ENCODE measurements around the gene FNIP1. TPM values are rescaled to one million over a fixed set of nuclear protein-coding genes. Genes with fewer than 3 reads are reported as not detected.
"Not testable (repeated sequence)": the region's sequence is repeated elsewhere in the genome, so short reads cannot be mapped to it uniquely, and the experiment has no call there.

FNIP1 gene
- total RNA-seq, 1 donor from 2014 or later: 18.8 TPM

- no peak overlapping the region for H3K27ac Mint-ChIP-seq
- no peak overlapping the region for H3K4me3 Mint-ChIP-seq
- H3K27me3 Mint-ChIP-seq (ENCODE audit: insufficient read depth): no peaks in the 10 kb centered on the region
- H3K4me1 Mint-ChIP-seq (ENCODE audit: low read depth): no peaks in the 10 kb centered on the region
- no peak for DNase-seq (ENCODE audit: low spot score)
- peaks cover 53% of the 10 kb centered on the region for H3K36me3 Mint-ChIP-seq (ENCODE audit: low read depth)
- intact Hi-C loops (cut with micrococcal nuclease): no loop called here
- peaks cover 7% of the 10 kb centered on the region for H3K9me3 Mint-ChIP-seq
Measured at GRCh38 chr5:131693894-131694293, 102.9 kb downstream of the FNIP1 start.

GRCh38 chr5:131685516-131686171 is 111.2 kb downstream of the FNIP1 start:
- Mint-ChIP-seq H3K27me3 (ENCODE audit: insufficient read depth) (no peaks in the 10 kb centered on the region), H3K27ac (no peak overlapping the region), H3K4me3 (no peak overlapping the region), H3K9me3 (peaks cover 4% of the 10 kb centered on the region), H3K4me1 (ENCODE audit: low read depth) (no peaks in the 10 kb centered on the region), H3K36me3 (ENCODE audit: low read depth) (peaks cover 25% of the 10 kb centered on the region)
- intact Hi-C loops (cut with micrococcal nuclease): no loop called here
- no peak for DNase-seq (ENCODE audit: low spot score)

- Mint-ChIP-seq H3K4me1 (ENCODE audit: low read depth) (peaks cover 6% of the 10 kb centered on the region), H3K9me3 (no peaks in the 10 kb centered on the region), H3K27me3 (ENCODE audit: insufficient read depth) (no peaks in the 10 kb centered on the region), H3K4me3 (no peak overlapping the region), H3K36me3 (ENCODE audit: low read depth) (peaks cover 27% of the 10 kb centered on the region), H3K27ac (no peak overlapping the region)
- intact Hi-C loops (cut with micrococcal nuclease): no loop called here
- DNase-seq (ENCODE audit: low spot score): no peak
Measured at GRCh38 chr5:131684595-131684994, 112.2 kb downstream of the FNIP1 start.

- DNase-seq (ENCODE audit: low spot score): no peak
- no peak overlapping the region for H3K27ac Mint-ChIP-seq
- H3K9me3 Mint-ChIP-seq: no peaks in the 10 kb centered on the region
- intact Hi-C loops (cut with micrococcal nuclease): no loop called here
- H3K36me3 Mint-ChIP-seq (ENCODE audit: low read depth): peaks cover 28% of the 10 kb centered on the region
- H3K4me3 Mint-ChIP-seq: no peak overlapping the region
- H3K27me3 Mint-ChIP-seq (ENCODE audit: insufficient read depth): no peaks in the 10 kb centered on the region
- peaks cover 8% of the 10 kb centered on the region for H3K4me1 Mint-ChIP-seq (ENCODE audit: low read depth)
Measured at GRCh38 chr5:131684051-131684450, 112.8 kb downstream of the FNIP1 start.

GRCh38 chr5:131682826-131683225 is 114.0 kb downstream of the FNIP1 start:
- no peak overlapping the region for H3K4me3 Mint-ChIP-seq
- H3K9me3 Mint-ChIP-seq: no peaks in the 10 kb centered on the region
- intact Hi-C loops (cut with micrococcal nuclease): no loop called here
- H3K36me3 Mint-ChIP-seq (ENCODE audit: low read depth): peaks cover 29% of the 10 kb centered on the region
- no peak for DNase-seq (ENCODE audit: low spot score)
- peaks cover 10% of the 10 kb centered on the region for H3K4me1 Mint-ChIP-seq (ENCODE audit: low read depth)
- H3K27me3 Mint-ChIP-seq (ENCODE audit: insufficient read depth): no peaks in the 10 kb centered on the region
- H3K27ac Mint-ChIP-seq: no peak overlapping the region

- Mint-ChIP-seq H3K9me3 (no peaks in the 10 kb centered on the region), H3K4me1 (ENCODE audit: low read depth) (peaks cover 14% of the 10 kb centered on the region), H3K27me3 (ENCODE audit: insufficient read depth) (no peaks in the 10 kb centered on the region), H3K36me3 (ENCODE audit: low read depth) (peaks cover 32% of the 10 kb centered on the region), H3K27ac (no peak overlapping the region), H3K4me3 (no peak overlapping the region)
- intact Hi-C loops (cut with micrococcal nuclease): no loop called here
- no peak for DNase-seq (ENCODE audit: low spot score)
Measured at GRCh38 chr5:131682175-131682574, 114.6 kb downstream of the FNIP1 start.

GRCh38 chr5:131679911-131680310 is 116.9 kb downstream of the FNIP1 start:
- H3K36me3 Mint-ChIP-seq (ENCODE audit: low read depth): peaks cover 45% of the 10 kb centered on the region
- no peaks in the 10 kb centered on the region for H3K9me3 Mint-ChIP-seq
- peaks cover 26% of the 10 kb centered on the region for H3K4me1 Mint-ChIP-seq (ENCODE audit: low read depth)
- H3K27ac Mint-ChIP-seq: no peak overlapping the region
- intact Hi-C loops (cut with micrococcal nuclease): no loop called here
- no peak for DNase-seq (ENCODE audit: low spot score)
- no peaks in the 10 kb centered on the region for H3K27me3 Mint-ChIP-seq (ENCODE audit: insufficient read depth)
- H3K4me3 Mint-ChIP-seq: no peak overlapping the region

GRCh38 chr5:131678273-131678672 is 118.5 kb downstream of the FNIP1 start:
- H3K9me3 Mint-ChIP-seq; H3K27me3 Mint-ChIP-seq (ENCODE audit: insufficient read depth); intact Hi-C loops (cut with micrococcal nuclease); H3K4me3 Mint-ChIP-seq; DNase-seq (ENCODE audit: low spot score); H3K27ac Mint-ChIP-seq: not testable (repeated sequence)
- Mint-ChIP-seq H3K36me3 (ENCODE audit: low read depth) (peaks cover 54% of the 10 kb centered on the region), H3K4me1 (ENCODE audit: low read depth) (peaks cover 37% of the 10 kb centered on the region)

- H3K4me3 Mint-ChIP-seq: no peak overlapping the region
- no peak overlapping the region for H3K27ac Mint-ChIP-seq
- no peak for DNase-seq (ENCODE audit: low spot score)
- peaks cover 56% of the 10 kb centered on the region for H3K36me3 Mint-ChIP-seq (ENCODE audit: low read depth)
- H3K27me3 Mint-ChIP-seq (ENCODE audit: insufficient read depth): no peaks in the 10 kb centered on the region
- no peaks in the 10 kb centered on the region for H3K9me3 Mint-ChIP-seq
- intact Hi-C loops (cut with micrococcal nuclease): no loop called here
- peaks cover 45% of the 10 kb centered on the region for H3K4me1 Mint-ChIP-seq (ENCODE audit: low read depth)
Measured at GRCh38 chr5:131677115-131677514, 119.7 kb downstream of the FNIP1 start.

- no peak for DNase-seq (ENCODE audit: low spot score)
- no peaks in the 10 kb centered on the region for H3K9me3 Mint-ChIP-seq
- intact Hi-C loops (cut with micrococcal nuclease): no loop called here
- H3K4me1 Mint-ChIP-seq (ENCODE audit: low read depth): peaks cover 49% of the 10 kb centered on the region
- H3K4me3 Mint-ChIP-seq: no peak overlapping the region
- H3K27me3 Mint-ChIP-seq (ENCODE audit: insufficient read depth): no peaks in the 10 kb centered on the region
- peaks cover 63% of the 10 kb centered on the region for H3K36me3 Mint-ChIP-seq (ENCODE audit: low read depth)
- H3K27ac Mint-ChIP-seq: no peak overlapping the region
Measured at GRCh38 chr5:131672776-131673175, 124.0 kb downstream of the FNIP1 start.

GRCh38 chr5:131671994-131672655 is 124.7 kb downstream of the FNIP1 start:
- no peak for DNase-seq (ENCODE audit: low spot score)
- H3K27ac Mint-ChIP-seq: no peak overlapping the region
- intact Hi-C loops (cut with micrococcal nuclease): loop anchor here (2.0 kb wide), 1 partner anchor 37 kb away; the partner anchor contains the start of gene RAPGEF6

GRCh38 chr5:131671409-131671808 is 125.4 kb downstream of the FNIP1 start:
- H3K4me1 Mint-ChIP-seq (ENCODE audit: low read depth): peaks cover 41% of the 10 kb centered on the region
- H3K36me3 Mint-ChIP-seq (ENCODE audit: low read depth): peaks cover 58% of the 10 kb centered on the region
- no peak for DNase-seq (ENCODE audit: low spot score)
- no peak overlapping the region for H3K4me3 Mint-ChIP-seq
- H3K9me3 Mint-ChIP-seq: no peaks in the 10 kb centered on the region
- H3K27me3 Mint-ChIP-seq (ENCODE audit: insufficient read depth): no peaks in the 10 kb centered on the region
- intact Hi-C loops (cut with micrococcal nuclease): loop anchor here (2.0 kb wide), 1 partner anchor 37 kb away; the partner anchor contains the start of gene RAPGEF6
- H3K27ac Mint-ChIP-seq: no peak overlapping the region

More at GRCh38 chr5:131671994-131672655, 124.7 kb downstream of the FNIP1 start:
- Mint-ChIP-seq H3K4me3 (no peak overlapping the region), H3K4me1 (ENCODE audit: low read depth) (peaks cover 44% of the 10 kb centered on the region), H3K36me3 (ENCODE audit: low read depth) (peaks cover 60% of the 10 kb centered on the region), H3K9me3 (no peaks in the 10 kb centered on the region), H3K27me3 (ENCODE audit: insufficient read depth) (no peaks in the 10 kb centered on the region)

GRCh38 chr5:131664929-131665328 is 131.9 kb downstream of the FNIP1 start:
- peaks cover 19% of the 10 kb centered on the region for H3K9me3 Mint-ChIP-seq
- no peak for DNase-seq (ENCODE audit: low spot score)
- H3K4me3 Mint-ChIP-seq: no peak overlapping the region
- intact Hi-C loops (cut with micrococcal nuclease): no loop called here
- H3K4me1 Mint-ChIP-seq (ENCODE audit: low read depth): no peaks in the 10 kb centered on the region
- H3K36me3 Mint-ChIP-seq (ENCODE audit: low read depth): peaks cover 54% of the 10 kb centered on the region
- H3K27me3 Mint-ChIP-seq (ENCODE audit: insufficient read depth): no peaks in the 10 kb centered on the region
- H3K27ac Mint-ChIP-seq: no peak overlapping the region

All from activated T-helper 1 cell treated with anti-CD3 and anti-CD28 coated beads, Interleukin-12 subunit alpha, Interleukin-12 subunit beta, Interleukin-2, Interleukin-4 antibody, amounts not matched to agents 30 ng/mL and 10 ng/mL and 1 ng/mL, durations not matched to agents 14 hours and 24 hours and 36 hours (primary cell).